Urothelium cell line (cell line): ENCODE measurements around the gene EFEMP2.
"Not testable (repeated sequence)": the region's sequence is repeated elsewhere in the genome, so short reads cannot be mapped to it uniquely, and the experiment has no call there.

Experiments used
- DNase-seq: peaks from one replicate; pipeline ENCODE4 v3.0.0; 2011; ENCODE audit warnings: low spot score, mixed read lengths
- FAIRE-seq: peaks from 2 replicates; lab custom pipeline; 2011; peaks lifted over from hg19 to GRCh38; lab: Jason Lieb, UNC

The EFEMP2 gene

GRCh38 chr11:65900899-65901180 is 28.2 kb upstream of the EFEMP2 start:
- FAIRE-seq, result no peak
- DNase-seq, result no peak

GRCh38 chr11:65900125-65900898 is 27.7 kb upstream of the EFEMP2 start, which contains the start of gene FOSL1:
Gene FOSL1 (minus strand): TSS chr11:65900388. CDS start chr11:65900339, 49 bp downstream.
- FAIRE-seq, result no peak
- DNase-seq, result peak; percentile 93

DNA sequence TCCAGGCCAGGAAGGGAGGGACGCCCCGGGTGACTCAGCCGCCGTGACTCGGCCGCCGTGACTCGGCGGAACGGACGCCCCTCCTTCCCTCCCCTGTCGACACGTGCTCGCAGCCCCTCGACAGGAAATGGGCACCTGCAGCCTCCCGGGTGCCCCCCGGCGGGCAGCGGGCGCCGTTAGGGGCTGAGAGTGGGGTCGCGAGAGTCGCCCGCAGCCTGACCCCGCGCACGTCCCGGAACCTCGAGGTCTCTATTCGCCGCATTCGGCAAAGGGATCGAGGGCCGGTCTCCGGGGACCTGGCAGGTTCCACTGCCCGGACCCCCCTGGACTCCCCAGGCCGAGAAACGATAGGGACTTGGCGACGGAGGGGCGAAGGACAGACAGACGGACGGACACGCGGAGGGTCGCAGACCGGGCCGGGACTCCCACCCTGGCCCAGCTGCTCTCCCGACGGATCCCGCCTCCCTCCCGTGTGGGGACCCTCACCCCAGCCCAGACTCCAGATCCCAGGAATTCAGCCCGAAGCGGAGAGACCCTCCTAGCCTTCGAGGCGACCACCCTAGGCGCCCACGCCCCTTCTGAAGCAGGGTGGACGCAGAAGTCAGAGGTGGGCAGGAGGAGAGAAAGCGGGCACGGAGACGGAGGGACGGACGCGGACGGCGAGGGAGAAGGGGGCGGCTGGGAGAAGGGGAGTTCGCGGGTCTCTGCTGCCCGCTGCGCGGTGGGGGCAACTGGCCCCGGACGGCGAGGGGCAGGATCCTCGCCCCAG is 26.9 kb upstream of the EFEMP2 start:
- FAIRE-seq, result no peak

DNA sequence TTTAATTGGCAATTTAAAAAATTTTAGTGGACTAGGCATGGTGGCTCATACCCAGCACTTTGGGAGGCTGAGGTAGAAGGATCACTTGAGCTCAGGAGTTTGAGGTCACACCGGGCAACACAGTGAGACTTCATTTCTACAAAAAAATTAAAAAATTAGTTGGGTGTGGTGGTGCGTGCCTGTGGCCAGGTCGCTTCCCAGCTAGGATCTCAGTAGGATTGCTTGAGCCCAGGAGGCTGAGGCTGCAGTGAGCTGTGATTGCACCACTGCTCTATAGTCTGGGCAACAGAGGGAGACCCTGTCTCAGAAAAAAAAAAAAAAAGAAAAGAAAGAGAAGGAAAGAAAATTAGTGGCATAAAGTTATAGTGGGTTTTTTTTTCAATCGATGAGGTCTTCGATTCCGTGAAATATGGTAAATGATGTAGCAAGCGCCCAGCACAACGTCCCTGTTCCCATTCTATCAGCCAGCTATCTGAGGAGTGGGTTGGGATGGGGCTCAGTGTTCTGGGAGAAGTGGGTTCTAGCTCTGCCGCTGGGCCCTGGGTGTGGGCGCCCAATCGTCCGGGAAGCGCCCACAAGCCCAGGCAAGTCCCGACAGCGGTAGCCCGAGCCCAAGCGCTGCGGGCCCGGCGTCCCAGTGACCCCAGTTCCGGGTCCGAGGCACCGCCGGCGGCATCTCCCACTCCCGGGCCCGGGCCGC is 26.2 kb upstream of the EFEMP2 start:
- FAIRE-seq (no peak), DNase-seq (no peak)

More for the DNA sequence above, 26.9 kb upstream of the EFEMP2 start:
- peak; percentile 79 for DNase-seq

DNA sequence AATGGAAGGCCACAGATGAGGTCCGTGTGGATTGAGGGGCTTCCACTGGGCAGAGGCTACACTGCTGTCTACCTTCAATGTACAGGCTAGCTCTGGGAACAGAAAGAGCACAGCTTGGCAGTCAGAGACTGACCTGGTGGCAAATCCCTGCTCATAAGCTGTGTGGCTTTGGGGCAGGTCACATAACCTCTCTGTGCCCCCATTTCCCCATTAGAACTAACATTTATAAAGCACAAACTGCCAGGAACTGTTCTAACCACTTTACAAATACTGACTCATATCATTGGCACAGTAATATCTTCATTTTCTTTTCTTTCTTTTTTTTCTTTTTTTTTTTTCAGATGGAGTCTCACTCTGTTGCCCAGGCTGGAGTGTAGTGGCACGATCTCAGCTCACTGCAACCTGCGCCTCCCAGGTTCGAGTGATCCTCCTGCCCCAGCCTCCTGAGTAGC is 24.4 kb upstream of the EFEMP2 start:
- DNase-seq (no peak), FAIRE-seq (no peak)

DNA sequence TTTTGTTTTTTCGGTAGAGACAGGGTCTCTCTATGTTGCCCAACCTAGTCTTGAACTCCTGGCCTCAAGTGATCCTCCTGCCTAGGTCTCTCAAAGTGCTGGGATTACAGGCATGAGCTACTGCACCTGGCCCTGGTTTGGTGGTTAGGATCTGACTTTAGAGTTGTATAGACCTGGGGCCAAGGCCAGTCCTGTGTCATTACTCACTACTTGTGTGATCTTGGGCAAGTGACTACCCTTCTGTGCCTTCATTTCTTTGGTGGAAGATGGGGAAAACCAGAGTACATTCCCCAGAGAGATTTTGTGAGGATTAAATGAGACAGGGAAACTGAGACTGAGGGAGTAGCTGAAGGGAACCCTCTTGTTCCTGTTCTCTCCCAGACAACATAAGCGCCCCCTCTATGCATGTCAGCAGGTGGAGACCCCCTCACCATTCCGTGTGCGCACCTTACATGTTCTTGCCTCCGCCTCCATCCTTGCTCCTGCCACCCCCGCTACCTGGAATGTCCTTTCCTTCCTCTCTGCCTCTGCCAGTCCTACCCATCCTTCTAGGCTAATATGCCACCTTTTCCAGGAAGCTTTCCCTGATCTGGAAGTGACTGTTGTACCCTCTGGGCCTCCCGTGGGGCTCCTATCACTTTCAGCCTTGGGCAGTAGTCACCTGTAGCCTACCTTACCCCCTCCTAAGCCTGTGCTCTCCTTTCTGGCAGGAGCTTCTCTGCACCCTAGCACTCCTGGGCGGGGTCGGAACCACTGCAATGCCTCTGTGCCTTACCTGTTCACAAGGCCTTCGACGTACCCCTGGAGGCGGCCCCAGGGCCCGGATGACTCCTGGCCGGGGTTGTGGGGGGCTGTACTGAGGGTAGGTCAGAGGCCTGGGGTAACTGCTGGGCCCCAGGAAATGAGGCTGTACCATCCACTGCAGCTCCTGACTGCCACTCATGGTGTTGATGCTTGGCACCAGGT is 23.7 kb upstream of the EFEMP2 start:
- no peak for FAIRE-seq

DNA sequence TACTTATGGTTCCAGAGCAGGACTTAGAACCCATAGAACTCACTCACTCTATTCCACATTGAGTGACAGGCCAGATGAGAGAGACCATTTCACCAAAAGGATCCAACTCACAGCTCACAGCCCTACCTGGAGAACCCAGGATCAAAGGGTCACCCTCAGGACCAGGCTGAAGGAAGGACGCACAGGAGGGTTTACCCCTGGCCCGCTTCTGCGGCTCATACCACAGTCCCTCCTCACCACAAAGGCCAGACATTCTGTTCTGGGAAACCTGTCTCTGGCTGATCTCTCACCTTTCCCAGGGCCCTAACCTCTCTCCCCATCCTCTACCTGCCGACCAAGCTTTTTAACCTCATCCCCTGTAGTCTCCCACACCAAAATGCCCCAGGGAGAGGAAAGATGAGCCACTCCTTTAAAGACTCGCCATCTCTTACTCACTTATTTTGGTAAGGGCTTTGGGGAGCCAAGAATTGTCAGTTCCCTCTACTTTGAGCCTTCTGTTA is 22.9 kb upstream of the EFEMP2 start:
- DNase-seq, result no peak
- FAIRE-seq, result no peak

More for the DNA sequence above, 23.7 kb upstream of the EFEMP2 start:
- DNase-seq, result no peak

- FAIRE-seq (no peak), DNase-seq (no peak)
Measured at GRCh38 chr11:65894034-65894591, 21.5 kb upstream of the EFEMP2 start.

- no peak for DNase-seq
- FAIRE-seq, result no peak
Measured at GRCh38 chr11:65892661-65893317, 20.2 kb upstream of the EFEMP2 start.

DNA sequence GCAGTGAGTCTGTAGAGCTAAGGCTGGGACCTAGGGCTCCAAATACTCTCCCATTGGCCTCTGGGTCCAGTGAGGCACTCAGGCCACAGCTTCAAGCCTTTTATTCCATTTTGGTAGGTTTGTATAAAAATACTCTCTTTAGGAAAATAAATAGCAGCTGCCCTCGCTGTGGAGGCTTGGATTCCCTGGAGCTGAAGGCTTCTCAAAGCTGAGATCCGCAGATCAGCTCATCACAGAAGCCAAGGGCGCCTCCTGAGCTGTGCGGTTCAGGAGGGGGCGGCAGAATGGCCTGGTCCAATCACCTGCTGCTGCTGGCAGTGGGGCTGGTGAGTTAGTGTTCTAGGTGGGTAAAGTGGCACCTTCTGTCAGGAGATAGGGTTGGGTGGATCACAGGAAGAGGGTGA is 19.5 kb upstream of the EFEMP2 start:
- not testable (repeated sequence) for DNase-seq, FAIRE-seq

DNA sequence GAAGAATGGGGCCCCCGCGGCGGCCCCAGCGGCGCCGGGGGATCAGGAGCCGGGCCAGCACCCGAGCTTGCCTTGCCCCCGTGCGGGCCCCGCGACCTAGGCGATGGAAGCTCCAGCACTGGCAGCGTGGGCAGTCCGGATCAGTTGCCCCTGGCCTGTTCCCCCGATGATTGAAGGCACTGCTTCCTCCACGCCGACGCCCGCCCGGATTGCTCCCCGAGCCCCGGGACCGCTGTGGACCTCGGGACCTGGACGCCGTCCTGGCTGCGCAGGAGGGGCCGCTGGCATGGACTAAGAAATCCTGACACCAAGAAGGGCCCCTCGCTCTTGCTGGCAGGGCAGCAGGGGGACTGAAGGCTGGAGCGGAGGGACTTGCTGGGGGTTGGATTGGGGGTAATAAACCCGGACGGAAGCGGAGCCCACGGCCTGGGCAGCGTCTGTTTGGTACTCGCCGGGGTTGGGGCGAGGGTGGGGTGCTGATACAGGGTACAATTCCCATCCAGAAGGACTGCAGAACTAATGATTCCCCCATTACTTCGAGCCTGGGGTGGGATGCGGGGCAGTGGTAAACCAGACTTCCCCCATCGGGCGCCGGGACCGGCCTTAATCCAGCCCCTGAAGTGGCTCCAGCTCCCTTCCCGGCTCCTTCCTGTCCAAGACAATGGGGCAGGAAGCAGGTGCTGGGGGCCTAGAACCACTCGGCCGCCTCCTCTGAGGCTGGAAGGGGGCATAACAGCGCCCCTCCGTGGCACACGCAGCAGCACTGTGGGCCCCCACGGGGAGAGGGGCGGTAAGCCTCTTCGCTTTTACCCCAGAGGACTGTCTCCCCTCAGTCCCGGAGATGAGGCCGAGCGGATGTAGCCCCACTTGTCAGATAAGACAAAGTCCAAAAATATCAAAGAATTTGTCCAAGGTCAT is 18.9 kb upstream of the EFEMP2 start:
- FAIRE-seq (no peak), DNase-seq (peak; percentile 34)

GRCh38 chr11:65890324-65891218 is 18.0 kb upstream of the EFEMP2 start, which contains the start of gene CCDC85B:
Gene CCDC85B (plus strand): TSS chr11:65890673. CDS start chr11:65890784, 111 bp downstream.
- FAIRE-seq (peak; percentile 5), DNase-seq (peak; percentile 94)

DNA sequence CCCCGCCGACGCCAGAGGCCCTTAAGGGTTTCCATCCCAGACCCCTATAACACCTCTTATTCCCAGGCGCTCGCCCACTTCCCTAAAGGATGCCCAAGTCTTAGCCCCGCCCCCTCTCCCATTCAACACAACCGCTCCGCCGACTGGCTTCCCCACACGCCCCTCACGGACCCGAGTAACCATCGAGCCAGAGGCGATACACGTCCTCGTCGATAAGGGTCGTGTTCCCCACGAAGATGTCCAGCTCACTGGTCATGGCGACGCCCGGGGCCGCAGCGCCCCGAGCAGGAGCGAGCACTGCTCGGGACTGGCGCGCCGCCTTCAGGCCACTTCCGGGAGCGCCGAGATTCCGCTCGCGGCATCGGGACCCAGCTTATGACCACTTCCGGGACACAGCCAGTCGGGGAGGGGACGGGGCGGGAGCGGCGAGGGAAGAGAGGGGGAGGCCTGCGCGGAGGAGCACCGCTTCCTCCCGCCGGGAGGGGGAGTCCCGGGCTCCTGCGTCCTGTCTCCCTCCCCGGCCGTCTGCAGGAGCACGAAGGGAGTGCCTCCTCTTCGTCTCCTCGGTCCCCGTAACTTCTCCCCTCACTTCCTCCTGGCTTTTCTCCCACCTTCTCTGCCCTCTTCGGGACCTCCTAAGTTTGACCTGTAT is 15.7 kb upstream of the EFEMP2 start, which contains the start of gene FIBP:
FIBP (minus strand) TSS at position 309 of the 652 bp plus-strand sequence; CDS start at position 256, 53 bp downstream.
- peak; percentile 20 for FAIRE-seq
- DNase-seq, result peak; percentile 98

GRCh38 chr11:65887723-65888162 is 15.1 kb upstream of the EFEMP2 start:
- FAIRE-seq (no peak), DNase-seq (peak; percentile 30)

- FAIRE-seq, result no peak
- DNase-seq, result no peak
Measured at GRCh38 chr11:65886826-65887722, 14.5 kb upstream of the EFEMP2 start.
